ENCODE measurements around the gene RHOBTB3.

RHOBTB3 gene

GRCh38 chr5:95733107-95733665 is 2.0 kb downstream of the RHOBTB3 start:
- DNase-seq: no peak

GRCh38 chr5:95734187-95734586 is 3.1 kb downstream of the RHOBTB3 start:
- no peak for DNase-seq

- DNase-seq: no peak
Observed at GRCh38 chr5:95734906-95735305, 3.8 kb downstream of the RHOBTB3 start.

GRCh38 chr5:95735406-95735805 is 4.3 kb downstream of the RHOBTB3 start:
- DNase-seq: no peak

GRCh38 chr5:95738072-95738471 is 6.9 kb downstream of the RHOBTB3 start:
- DNase-seq: no peak

- DNase-seq: no peak
Observed at GRCh38 chr5:95738834-95739233, 7.7 kb downstream of the RHOBTB3 start.

- no peak for DNase-seq
Observed at GRCh38 chr5:95739857-95740256, 8.7 kb downstream of the RHOBTB3 start.

GRCh38 chr5:95741458-95741857 is 10.3 kb downstream of the RHOBTB3 start:
- no peak for DNase-seq

GRCh38 chr5:95743232-95743631 is 12.1 kb downstream of the RHOBTB3 start:
- DNase-seq: no peak

- no peak for DNase-seq
Observed at GRCh38 chr5:95743877-95744276, 12.7 kb downstream of the RHOBTB3 start.

GRCh38 chr5:95746194-95746593 is 15.1 kb downstream of the RHOBTB3 start:
- no peak for DNase-seq

GRCh38 chr5:95746722-95747679 is 15.9 kb downstream of the RHOBTB3 start:
- no peak for DNase-seq

GRCh38 chr5:95748133-95748532 is 17.0 kb downstream of the RHOBTB3 start:
- DNase-seq: no peak

- DNase-seq: no peak
Observed at GRCh38 chr5:95754545-95754944, 23.4 kb downstream of the RHOBTB3 start.

GRCh38 chr5:95759005-95759404 is 27.9 kb downstream of the RHOBTB3 start:
- no peak for DNase-seq

GRCh38 chr5:95759634-95760033 is 28.5 kb downstream of the RHOBTB3 start:
- DNase-seq: no peak

- no peak for DNase-seq
Observed at GRCh38 chr5:95760273-95761191, 29.4 kb downstream of the RHOBTB3 start.

GRCh38 chr5:95761771-95762651 is 30.9 kb downstream of the RHOBTB3 start:
- DNase-seq: no peak

- DNase-seq: no peak
Observed at GRCh38 chr5:95762652-95763041, 31.5 kb downstream of the RHOBTB3 start.

GRCh38 chr5:95763941-95764340 is 32.8 kb downstream of the RHOBTB3 start:
- DNase-seq: no peak

GRCh38 chr5:95768731-95769130 is 37.6 kb downstream of the RHOBTB3 start:
- no peak for DNase-seq
